Right lobe of liver (tissue), 6 donors: ENCODE data around the gene LRRC73. TPM values are rescaled to one million over a fixed set of nuclear protein-coding genes. Genes with fewer than 3 reads are reported as not detected.

Experiments
- ATAC-seq, 4 donors: fragments of 200-7000 bp; cut with Tn5 transposase; one replicate each; pipeline ENCODE4 v1.9.1; 2020; ENCODE audit warnings: mild to moderate bottlenecking in 4 of 4, moderate library complexity in 4 of 4
- DNase-seq, 3 donors: peaks; one replicate each; pipeline ENCODE4 v3.0.0-alpha.2; 2020
- H3K27ac ChIP-seq, 3 donors: fragments of 200-600 bp; one replicate each; pipeline ENCODE4 v1.8.0; 2022
- H3K27me3 ChIP-seq, 2 donors: fragments of 200-600 bp; one replicate each; pipeline ENCODE4 v1.8.0; 2022
- H3K36me3 ChIP-seq, 4 donors: fragments of 200-600 bp; sonication (generic) in 1 of 4; one replicate each; pipeline versions ENCODE4 v1.5.1 to v1.8.0; 2017 to 2022; ENCODE audit warnings: control low read depth in 1 of 4
- H3K4me1 ChIP-seq, 4 donors: fragments of 200-600 bp; sonication (generic) in 1 of 4; one replicate each; pipeline versions ENCODE4 v1.5.1 to v1.8.0; 2017 to 2022; ENCODE audit warnings: control low read depth in 1 of 4
- H3K4me3 ChIP-seq, 3 donors: fragments of 200-600 bp; one replicate each; pipeline ENCODE4 v1.8.0; 2022
- H3K9me3 ChIP-seq, 4 donors: fragments of 200-600 bp; sonication (generic) in 1 of 4; one replicate each; pipeline versions ENCODE4 v1.5.1 to v1.8.0; 2017 to 2022; ENCODE audit warnings: control low read depth in 1 of 4
- POLR2A ChIP-seq: fragments of 450-650 bp; IDR thresholded peaks from one replicate; pipeline ENCODE4 v1.6.1; 2017; ENCODE audit warnings: antibody characterized with exemption, mild to moderate bottlenecking
- WGBS: methylation state at CpG from one replicate; pipeline ENCODE4 v1.1.6; 2018; ENCODE audit warnings: low coverage, low lambda C conversion rate; ENCODE audit not compliant: insufficient coverage; ENCODE audit errors: missing lambda C conversion rate; 5-methylcytosine and 5-hydroxymethylcytosine counted together
- intact Hi-C, 2 donors: fragments of 100-400 bp; cut with DNase I; formaldehyde crosslinking; loops; one replicate each; pipeline versions ENCODE4 v1.11.2 to v1.14.1; 2022
- total RNA-seq, 6 experiments: library from RNA; depleted of rRNA in 2 of 6; stranded (reverse); fragments of >200 nt in 2 of 6; fragmentation: NEBNext Ultra II Directional in 3 of 6; extraction: Animal tissue kit (Norgen Biotek cat#: 25700) in 3 of 6; gene quantifications; one replicate each; pipeline versions ENCODE4 v1.1.0 to v1.2.4, GENCODE V29; 2016 to 2023
- TF ChIP-seq, protein P1 (sequence below), 4 donors: fragments of 200-600 bp in 3 of 4; fragments of 450-650 bp in 1 of 4; IDR thresholded peaks; one replicate each; pipeline versions ENCODE4 v1.5.1 to v1.8.0; 2016 to 2022; ENCODE audit warnings: antibody characterized with exemption in 4 of 4, mild to moderate bottlenecking in 2 of 4
- donor health status: DM: no; HTN: yes; CAD: no.
- donor health status: DM: no; HTN: no; CAD: no.
- donor health status: DM: no; HTN: no; CAD: no.
- donor health status: DM: no; HTN: yes; CAD: no.
- donor health status: DM: no; HTN: yes; CAD: no.

LRRC73 gene
- total RNA-seq, 6 experiments from 2014 or later: 0.12 to 0.43 (median 0.26) TPM; not detected in 1

DNA sequence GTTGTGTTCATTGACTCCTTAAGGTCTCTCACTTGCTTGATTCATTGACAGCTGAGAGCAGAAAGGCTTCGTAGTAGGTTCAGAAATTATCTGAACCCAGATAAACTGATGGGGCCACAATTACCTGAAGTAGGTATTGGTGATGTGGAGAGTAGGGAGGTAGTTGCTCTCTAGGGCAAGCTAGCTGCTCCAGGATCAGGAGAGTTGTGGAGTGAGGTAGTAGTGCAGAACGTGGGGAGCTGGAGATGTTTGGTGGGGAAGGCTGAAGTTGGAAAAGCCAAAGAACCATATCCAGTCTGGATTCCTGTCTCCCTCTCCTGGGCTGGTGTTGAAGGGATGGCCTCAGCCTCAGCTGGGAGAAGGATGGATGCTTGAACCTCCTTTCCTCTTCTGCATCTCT lies 16.9 kb downstream of the LRRC73 start:
- ATAC-seq (no peak), DNase-seq (no peak)
- Histone ChIP-seq H3K36me3 (peaks cover 0 to 5% (median 0%) of the 10 kb centered on the region in 4 donors), H3K4me3 (no peak overlapping the region), H3K4me1 (peaks cover 0 to 10% (median 4%) of the 10 kb centered on the region in 4 donors), H3K27ac (no peak overlapping the region), H3K27me3 (no peaks in the 10 kb centered on the region), H3K9me3 (no peaks in the 10 kb centered on the region)
- TF ChIP-seq POLR2A: no peak
- TF ChIP-seq, protein P1, sequence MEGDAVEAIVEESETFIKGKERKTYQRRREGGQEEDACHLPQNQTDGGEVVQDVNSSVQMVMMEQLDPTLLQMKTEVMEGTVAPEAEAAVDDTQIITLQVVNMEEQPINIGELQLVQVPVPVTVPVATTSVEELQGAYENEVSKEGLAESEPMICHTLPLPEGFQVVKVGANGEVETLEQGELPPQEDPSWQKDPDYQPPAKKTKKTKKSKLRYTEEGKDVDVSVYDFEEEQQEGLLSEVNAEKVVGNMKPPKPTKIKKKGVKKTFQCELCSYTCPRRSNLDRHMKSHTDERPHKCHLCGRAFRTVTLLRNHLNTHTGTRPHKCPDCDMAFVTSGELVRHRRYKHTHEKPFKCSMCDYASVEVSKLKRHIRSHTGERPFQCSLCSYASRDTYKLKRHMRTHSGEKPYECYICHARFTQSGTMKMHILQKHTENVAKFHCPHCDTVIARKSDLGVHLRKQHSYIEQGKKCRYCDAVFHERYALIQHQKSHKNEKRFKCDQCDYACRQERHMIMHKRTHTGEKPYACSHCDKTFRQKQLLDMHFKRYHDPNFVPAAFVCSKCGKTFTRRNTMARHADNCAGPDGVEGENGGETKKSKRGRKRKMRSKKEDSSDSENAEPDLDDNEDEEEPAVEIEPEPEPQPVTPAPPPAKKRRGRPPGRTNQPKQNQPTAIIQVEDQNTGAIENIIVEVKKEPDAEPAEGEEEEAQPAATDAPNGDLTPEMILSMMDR (IDR thresholded peaks at IDR 0.05): no peak
- intact Hi-C loops: no loop called here
- 93% methylated on average over 2 of the region's 2 CpGs for WGBS

DNA sequence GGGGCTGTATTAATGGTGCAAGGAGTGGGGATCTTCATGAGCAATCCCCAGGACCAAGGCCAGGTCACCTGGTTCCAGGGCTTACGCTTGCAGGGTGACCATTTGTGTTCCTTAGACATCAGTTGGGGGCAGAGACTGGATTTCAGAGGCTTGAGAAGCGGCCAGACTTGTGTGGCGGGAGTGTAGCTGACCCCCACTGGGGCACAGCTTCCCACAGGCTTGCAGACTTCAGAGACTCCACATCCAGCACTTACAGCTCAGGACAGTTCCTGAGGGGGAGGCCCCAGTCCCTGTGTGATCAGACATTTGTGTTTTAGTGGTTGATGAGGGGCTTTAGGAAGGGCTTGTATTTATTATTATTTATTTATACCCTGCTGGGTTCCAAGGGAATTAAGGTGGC lies 17.5 kb downstream of the LRRC73 start:
- Histone ChIP-seq H3K4me1 (peaks cover 0 to 10% (median 4%) of the 10 kb centered on the region in 4 donors), H3K36me3 (peaks cover 0 to 1% (median 0%) of the 10 kb centered on the region in 4 donors), H3K27ac (no peak overlapping the region), H3K9me3 (no peaks in the 10 kb centered on the region), H3K4me3 (no peak overlapping the region), H3K27me3 (no peaks in the 10 kb centered on the region)
- ATAC-seq: no peak
- WGBS: 67% methylated on average over 1 of the region's 3 CpGs
- no peak for DNase-seq
- TF ChIP-seq, protein P1 (IDR thresholded peaks at IDR 0.05): no peak
- TF ChIP-seq POLR2A: no peak
- intact Hi-C loops: no loop called here

DNA sequence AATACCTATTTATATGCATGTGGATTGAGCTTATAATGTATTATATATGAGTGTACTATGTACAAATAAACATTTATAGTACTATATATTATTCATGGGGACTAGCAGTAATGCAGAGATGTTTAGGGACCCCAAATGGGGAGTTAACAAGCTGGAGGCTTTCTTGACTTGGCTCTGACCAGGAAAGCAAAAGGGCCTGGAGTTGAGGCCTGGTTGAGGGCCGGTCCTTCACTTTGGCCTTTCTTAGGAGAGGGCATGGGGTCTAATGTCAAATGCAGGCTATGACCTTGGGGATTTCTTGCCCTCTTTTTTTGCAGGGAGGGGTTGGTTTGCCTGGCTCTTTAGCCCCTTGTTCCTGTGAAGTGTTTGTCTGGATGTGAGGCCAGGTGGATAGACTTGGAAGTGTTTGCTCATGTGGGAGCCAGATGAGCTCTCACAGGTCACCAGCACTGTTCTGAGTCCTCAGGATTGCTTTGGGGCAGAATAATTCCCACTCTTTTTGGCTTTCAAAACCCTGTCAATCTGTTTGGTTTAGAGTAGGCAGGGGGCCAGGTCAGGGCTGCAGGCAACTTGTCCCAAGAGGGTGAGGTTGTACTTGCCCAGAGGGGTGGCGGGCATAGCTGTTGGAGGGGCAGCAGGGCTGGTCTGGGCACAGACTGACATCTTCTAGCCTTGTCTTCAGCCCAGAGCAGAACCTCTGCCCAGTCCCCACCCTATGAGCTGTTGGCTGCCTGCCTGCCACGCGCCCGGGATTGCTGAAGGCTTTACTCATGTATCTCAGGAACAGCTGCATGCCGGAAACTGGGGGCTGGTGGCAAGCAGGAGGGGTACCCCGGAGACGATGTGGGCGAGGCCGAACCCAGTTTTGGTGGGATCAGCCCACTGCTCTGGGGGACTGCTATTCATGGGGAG lies 18.1 kb downstream of the LRRC73 start:
- intact Hi-C loops: no loop called here
- Histone ChIP-seq H3K27ac (no peak overlapping the region), H3K9me3 (no peaks in the 10 kb centered on the region), H3K4me1 (peaks cover 0 to 10% (median 4%) of the 10 kb centered on the region in 4 donors), H3K4me3 (no peak overlapping the region), H3K27me3 (no peaks in the 10 kb centered on the region), H3K36me3 (no peaks in the 10 kb centered on the region)
- DNase-seq: peak in 1 of 3 donors; percentile 73
- WGBS: 60% methylated on average over 2 of the region's 10 CpGs
- TF ChIP-seq POLR2A: no peak
- TF ChIP-seq, protein P1 (IDR thresholded peaks at IDR 0.05): no peak
- peak in 3 of 4 donors; percentile 14 to 53 (median 29) for ATAC-seq

DNA sequence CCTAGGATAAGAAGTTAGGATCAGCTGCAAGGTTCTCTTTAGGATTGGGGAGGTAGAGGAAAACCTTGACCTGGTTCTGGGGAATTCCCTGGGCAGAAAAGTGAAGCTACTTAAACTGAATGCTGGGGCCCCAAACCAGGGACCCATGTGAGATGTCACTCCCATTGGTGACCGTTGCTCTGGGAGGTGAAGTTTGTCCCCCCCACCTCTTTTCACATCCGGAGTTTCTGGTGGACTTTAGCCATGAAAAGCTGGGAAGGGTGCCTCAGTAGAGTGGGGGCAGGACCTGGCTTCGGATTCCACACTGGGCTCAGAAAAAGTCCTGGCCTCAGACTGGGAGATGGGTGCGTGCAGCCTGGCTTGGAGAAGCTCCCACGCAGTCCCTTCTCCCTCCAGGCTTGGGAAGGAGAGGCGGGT lies 19.6 kb downstream of the LRRC73 start:
- intact Hi-C loops: no loop called here
- H3K4me3 ChIP-seq: no peak overlapping the region
- ATAC-seq (no peak), DNase-seq (peak in 1 of 3 donors; percentile 65)
- no peak for TF ChIP-seq POLR2A
- TF ChIP-seq, protein P1 (IDR thresholded peaks at IDR 0.05): no peak
- no peaks in the 10 kb centered on the region for H3K36me3 ChIP-seq
- H3K4me1 ChIP-seq: peaks cover 0 to 10% (median 4%) of the 10 kb centered on the region in 4 donors
- no peaks in the 10 kb centered on the region for H3K9me3 ChIP-seq
- no peaks in the 10 kb centered on the region for H3K27me3 ChIP-seq
- no peak overlapping the region for H3K27ac ChIP-seq
- 8% methylated on average over 2 of the region's 6 CpGs for WGBS
